Activated naive CD8-positive, alpha-beta T cell (primary cell): ENCODE measurements around the gene FHL1.
"Not testable (repeated sequence)": the region's sequence is repeated elsewhere in the genome, so short reads cannot be mapped to it uniquely, and the experiment has no call there.

ENCODE experiments used
- H3K27ac Mint-ChIP-seq: one replicate; pipeline ENCODE4 v1.8.0; 2021; ENCODE audit warnings: mixed read lengths
- H3K27me3 Mint-ChIP-seq: one replicate; pipeline ENCODE4 v1.8.0; 2021; ENCODE audit warnings: mixed read lengths
- H3K36me3 Mint-ChIP-seq: one replicate; pipeline ENCODE4 v1.8.0; 2021; ENCODE audit warnings: mixed read lengths
- H3K4me1 Mint-ChIP-seq: one replicate; pipeline ENCODE4 v1.8.0; 2021; ENCODE audit warnings: low read depth, mixed read lengths
- H3K4me3 Mint-ChIP-seq: one replicate; pipeline ENCODE4 v1.8.0; 2021; ENCODE audit warnings: mild to moderate bottlenecking, mixed read lengths
- H3K9me3 Mint-ChIP-seq: one replicate; pipeline ENCODE4 v1.8.0; 2021; ENCODE audit warnings: low read depth, mixed read lengths

Gene FHL1

GRCh38 chrX:136165406-136165805 is 18.1 kb downstream of the FHL1 start:
- Mint-ChIP-seq H3K4me3 (no peak overlapping the region), H3K27me3 (no peaks in the 10 kb centered on the region), H3K27ac (no peak overlapping the region), H3K36me3 (no peaks in the 10 kb centered on the region), H3K4me1 (no peaks in the 10 kb centered on the region), H3K9me3 (no peaks in the 10 kb centered on the region)

GRCh38 chrX:136166221-136166855 is 19.0 kb downstream of the FHL1 start:
- no peaks in the 10 kb centered on the region for H3K9me3 Mint-ChIP-seq
- no peaks in the 10 kb centered on the region for H3K4me1 Mint-ChIP-seq
- no peak overlapping the region for H3K4me3 Mint-ChIP-seq
- H3K36me3 Mint-ChIP-seq = no peaks in the 10 kb centered on the region
- no peak overlapping the region for H3K27ac Mint-ChIP-seq
- H3K27me3 Mint-ChIP-seq = no peaks in the 10 kb centered on the region

GRCh38 chrX:136167989-136168388 is 20.7 kb downstream of the FHL1 start:
- H3K4me3 Mint-ChIP-seq, H3K9me3 Mint-ChIP-seq, H3K36me3 Mint-ChIP-seq, H3K27me3 Mint-ChIP-seq, H3K27ac Mint-ChIP-seq, H3K4me1 Mint-ChIP-seq: not testable (repeated sequence)

GRCh38 chrX:136168929-136169735 is 21.8 kb downstream of the FHL1 start:
- Mint-ChIP-seq H3K9me3 (no peaks in the 10 kb centered on the region), H3K4me3 (no peak overlapping the region), H3K27ac (no peak overlapping the region), H3K36me3 (no peaks in the 10 kb centered on the region), H3K4me1 (no peaks in the 10 kb centered on the region), H3K27me3 (no peaks in the 10 kb centered on the region)

GRCh38 chrX:136170139-136170800 is 22.9 kb downstream of the FHL1 start:
- no peaks in the 10 kb centered on the region for H3K4me1 Mint-ChIP-seq
- no peak overlapping the region for H3K4me3 Mint-ChIP-seq
- H3K36me3 Mint-ChIP-seq = no peaks in the 10 kb centered on the region
- no peaks in the 10 kb centered on the region for H3K27me3 Mint-ChIP-seq
- no peaks in the 10 kb centered on the region for H3K9me3 Mint-ChIP-seq
- no peak overlapping the region for H3K27ac Mint-ChIP-seq

- Mint-ChIP-seq H3K27ac (no peak overlapping the region), H3K9me3 (no peaks in the 10 kb centered on the region), H3K36me3 (peaks cover 3% of the 10 kb centered on the region), H3K4me3 (no peak overlapping the region), H3K4me1 (no peaks in the 10 kb centered on the region), H3K27me3 (no peaks in the 10 kb centered on the region)
These were observed 24.1 kb downstream of the FHL1 start for GRCh38 chrX:136171420-136171819.

GRCh38 chrX:136176399-136176825 is 29.1 kb downstream of the FHL1 start:
- H3K36me3 Mint-ChIP-seq = peaks cover 3% of the 10 kb centered on the region
- H3K4me1 Mint-ChIP-seq = no peaks in the 10 kb centered on the region
- H3K9me3 Mint-ChIP-seq = no peaks in the 10 kb centered on the region
- H3K4me3 Mint-ChIP-seq = no peak overlapping the region
- no peaks in the 10 kb centered on the region for H3K27me3 Mint-ChIP-seq
- H3K27ac Mint-ChIP-seq = no peak overlapping the region

GRCh38 chrX:136179133-136179532 is 31.8 kb downstream of the FHL1 start:
- H3K4me3 Mint-ChIP-seq = no peak overlapping the region
- H3K27me3 Mint-ChIP-seq = no peaks in the 10 kb centered on the region
- H3K27ac Mint-ChIP-seq = no peak overlapping the region
- H3K36me3 Mint-ChIP-seq = peaks cover 3% of the 10 kb centered on the region
- H3K4me1 Mint-ChIP-seq = no peaks in the 10 kb centered on the region
- no peaks in the 10 kb centered on the region for H3K9me3 Mint-ChIP-seq

GRCh38 chrX:136182414-136182813 is 35.1 kb downstream of the FHL1 start:
- Mint-ChIP-seq H3K36me3 (no peaks in the 10 kb centered on the region), H3K9me3 (no peaks in the 10 kb centered on the region), H3K4me1 (no peaks in the 10 kb centered on the region), H3K27ac (no peak overlapping the region), H3K27me3 (no peaks in the 10 kb centered on the region), H3K4me3 (no peak overlapping the region)

- no peaks in the 10 kb centered on the region for H3K4me1 Mint-ChIP-seq
- H3K36me3 Mint-ChIP-seq = no peaks in the 10 kb centered on the region
- H3K4me3 Mint-ChIP-seq = no peak overlapping the region
- H3K27ac Mint-ChIP-seq = no peak overlapping the region
- no peaks in the 10 kb centered on the region for H3K27me3 Mint-ChIP-seq
- H3K9me3 Mint-ChIP-seq = no peaks in the 10 kb centered on the region
These were observed 35.8 kb downstream of the FHL1 start for GRCh38 chrX:136183172-136183571.

GRCh38 chrX:136183917-136184316 is 36.6 kb downstream of the FHL1 start:
- H3K36me3 Mint-ChIP-seq = peaks cover 1% of the 10 kb centered on the region
- no peaks in the 10 kb centered on the region for H3K9me3 Mint-ChIP-seq
- no peak overlapping the region for H3K4me3 Mint-ChIP-seq
- H3K27ac Mint-ChIP-seq = no peak overlapping the region
- no peaks in the 10 kb centered on the region for H3K27me3 Mint-ChIP-seq
- no peaks in the 10 kb centered on the region for H3K4me1 Mint-ChIP-seq

- H3K27ac Mint-ChIP-seq = no peak overlapping the region
- no peaks in the 10 kb centered on the region for H3K9me3 Mint-ChIP-seq
- H3K4me3 Mint-ChIP-seq = no peak overlapping the region
- H3K4me1 Mint-ChIP-seq = no peaks in the 10 kb centered on the region
- H3K36me3 Mint-ChIP-seq = peaks cover 2% of the 10 kb centered on the region
- no peaks in the 10 kb centered on the region for H3K27me3 Mint-ChIP-seq
These were observed 38.2 kb downstream of the FHL1 start for GRCh38 chrX:136185401-136186022.

GRCh38 chrX:136186023-136186413 is 38.7 kb downstream of the FHL1 start:
- H3K36me3 Mint-ChIP-seq = peaks cover 2% of the 10 kb centered on the region
- no peak overlapping the region for H3K27ac Mint-ChIP-seq
- no peak overlapping the region for H3K4me3 Mint-ChIP-seq
- H3K4me1 Mint-ChIP-seq = no peaks in the 10 kb centered on the region
- H3K27me3 Mint-ChIP-seq = no peaks in the 10 kb centered on the region
- H3K9me3 Mint-ChIP-seq = no peaks in the 10 kb centered on the region

- Mint-ChIP-seq H3K27ac (no peak overlapping the region), H3K9me3 (no peaks in the 10 kb centered on the region), H3K27me3 (no peaks in the 10 kb centered on the region), H3K4me3 (no peak overlapping the region), H3K4me1 (peaks cover 30% of the 10 kb centered on the region), H3K36me3 (peaks cover 2% of the 10 kb centered on the region)
These were observed 41.9 kb downstream of the FHL1 start for GRCh38 chrX:136189222-136189621.
